NT2/D1 (cell line): Measurements from ENCODE around the gene TUB.

Experiments
- DNase-seq: peaks from one replicate; pipeline ENCODE4 v3.0.0-alpha.2; 2011; ENCODE audit warnings: low read depth, low spot score
- H3K27me3 ChIP-seq: 2 replicates; pipeline ENCODE4 v1.6.0; 2011; ENCODE audit warnings: mild to moderate bottlenecking; ENCODE audit not compliant: insufficient read length, insufficient read depth
- H3K36me3 ChIP-seq: 2 replicates; pipeline ENCODE4 v1.6.1; 2011; ENCODE audit warnings: mild to moderate bottlenecking, low read length, mixed read lengths; ENCODE audit not compliant: insufficient read depth, insufficient read length
- H3K4me1 ChIP-seq: 2 replicates; pipeline ENCODE4 v1.5.1; 2011; ENCODE audit not compliant: insufficient read depth, insufficient read length
- H3K4me3 ChIP-seq: 2 replicates; pipeline ENCODE4 v1.5.1; 2011; ENCODE audit warnings: low read depth; ENCODE audit not compliant: insufficient read length
- H3K9ac ChIP-seq: 2 replicates; pipeline ENCODE4 v1.6.0; 2011; ENCODE audit warnings: low read depth; ENCODE audit not compliant: insufficient read length
- H3K9me3 ChIP-seq: 2 replicates; pipeline ENCODE4 v1.5.1; 2011; ENCODE audit warnings: mild to moderate bottlenecking, low read length; ENCODE audit not compliant: insufficient read depth
- SUZ12 ChIP-seq: IDR thresholded peaks from 2 replicates; pipeline ENCODE4 v1.6.1; 2011; ENCODE audit not compliant: insufficient read length, insufficient read depth; ENCODE audit errors: extremely low read depth
- YY1 ChIP-seq: IDR thresholded peaks from 2 replicates; pipeline ENCODE4 v1.6.1; 2011; ENCODE audit not compliant: insufficient read length, insufficient read depth
- ZNF274 ChIP-seq: IDR thresholded peaks from 2 replicates; pipeline ENCODE4 v1.6.1; 2011; ENCODE audit warnings: mild to moderate bottlenecking, low read depth, low read length

TUB gene

GRCh38 chr11:8089791-8090510, 8.9 kb downstream of the TUB start:
- Histone ChIP-seq H3K9ac (no peak overlapping the region), H3K4me3 (no peak overlapping the region), H3K4me1 (peaks cover 17% of the 10 kb centered on the region), H3K36me3 (peaks cover 38% of the 10 kb centered on the region), H3K27me3 (no peaks in the 10 kb centered on the region), H3K9me3 (no peaks in the 10 kb centered on the region)
- no peak for DNase-seq
- no peak for TF ChIP-seq ZNF274

DNA sequence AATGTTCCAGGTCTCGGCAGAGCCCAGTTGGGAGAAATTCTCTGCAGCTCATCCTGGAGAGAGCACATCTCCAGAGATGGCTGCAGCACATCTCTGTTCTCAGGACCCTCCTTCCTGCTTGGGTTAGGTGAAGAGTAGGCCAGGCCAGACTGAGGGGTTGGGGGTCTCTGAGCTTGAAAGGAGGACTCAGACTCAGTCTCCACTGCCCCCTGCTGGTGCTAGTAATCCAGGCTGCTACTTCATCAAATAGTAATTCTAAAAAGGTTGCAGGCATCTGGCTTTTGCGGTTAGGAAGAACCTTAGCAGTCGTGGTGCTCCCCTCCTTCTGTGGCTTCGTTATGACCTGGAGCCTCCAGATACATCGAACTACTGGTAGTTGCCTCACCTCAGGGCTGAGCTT, 9.7 kb downstream of the TUB start:
- Histone ChIP-seq H3K36me3 (peaks cover 45% of the 10 kb centered on the region), H3K27me3 (no peaks in the 10 kb centered on the region), H3K9ac (no peak overlapping the region), H3K9me3 (no peaks in the 10 kb centered on the region), H3K4me1 (peaks cover 13% of the 10 kb centered on the region), H3K4me3 (no peak overlapping the region)
- DNase-seq = peak; percentile 71
- no peak for TF ChIP-seq SUZ12
- no peak for TF ChIP-seq ZNF274
- TF ChIP-seq YY1 = no peak

- H3K4me3 ChIP-seq = no peak overlapping the region
- H3K4me1 ChIP-seq = peaks cover 7% of the 10 kb centered on the region
- no peak overlapping the region for H3K9ac ChIP-seq
- peaks cover 55% of the 10 kb centered on the region for H3K36me3 ChIP-seq
- no peaks in the 10 kb centered on the region for H3K9me3 ChIP-seq
- TF ChIP-seq ZNF274 (no peak), YY1 (no peak), SUZ12 (no peak)
- no peaks in the 10 kb centered on the region for H3K27me3 ChIP-seq
- DNase-seq = no peak
Observed at GRCh38 chr11:8091721-8092120, 10.7 kb downstream of the TUB start.

- peak; percentile 64 for DNase-seq
- no peak overlapping the region for H3K9ac ChIP-seq
- H3K27me3 ChIP-seq = no peaks in the 10 kb centered on the region
- H3K4me1 ChIP-seq = peaks cover under 1% of the 10 kb centered on the region
- H3K9me3 ChIP-seq = no peaks in the 10 kb centered on the region
- H3K4me3 ChIP-seq = no peak overlapping the region
- peaks cover 66% of the 10 kb centered on the region for H3K36me3 ChIP-seq
- TF ChIP-seq SUZ12 (no peak), YY1 (no peak), ZNF274 (no peak)
Observed at GRCh38 chr11:8092587-8093424, 11.8 kb downstream of the TUB start.

DNA sequence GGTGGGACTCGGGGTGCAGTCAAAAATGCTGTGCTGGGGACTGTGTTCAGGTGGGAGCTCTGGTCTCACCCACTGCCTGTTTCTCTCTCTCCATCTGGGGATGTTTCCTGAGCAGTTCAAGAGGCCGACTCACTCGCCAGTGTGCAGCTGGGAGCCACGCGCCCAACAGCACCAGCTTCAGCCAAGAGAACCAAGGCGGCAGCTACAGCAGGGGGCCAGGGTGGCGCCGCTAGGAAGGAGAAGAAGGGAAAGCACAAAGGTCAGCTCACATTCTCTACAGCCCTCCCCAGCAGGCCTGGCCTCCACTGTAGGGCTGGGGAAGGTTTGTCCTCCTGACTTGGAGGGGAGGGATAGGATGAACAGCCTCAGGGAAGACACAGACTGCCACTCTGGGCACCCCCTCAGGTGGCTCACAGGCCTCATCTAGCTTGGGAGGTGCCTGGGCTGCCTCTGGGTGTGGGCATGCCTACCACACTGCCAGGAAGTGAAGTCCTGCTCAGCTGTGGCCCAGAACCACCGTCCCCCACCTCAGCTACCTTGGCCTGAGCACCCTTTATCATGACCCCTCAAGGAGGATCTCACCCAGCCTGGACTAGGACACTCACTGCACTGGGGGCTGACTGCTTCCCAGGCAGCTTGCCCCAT, 13.0 kb downstream of the TUB start:
- Histone ChIP-seq H3K4me3 (no peak overlapping the region), H3K9ac (no peak overlapping the region), H3K9me3 (no peaks in the 10 kb centered on the region), H3K36me3 (peaks cover 77% of the 10 kb centered on the region), H3K4me1 (no peaks in the 10 kb centered on the region), H3K27me3 (no peaks in the 10 kb centered on the region)
- TF ChIP-seq SUZ12 (no peak), ZNF274 (no peak)
- no peak for DNase-seq

DNA sequence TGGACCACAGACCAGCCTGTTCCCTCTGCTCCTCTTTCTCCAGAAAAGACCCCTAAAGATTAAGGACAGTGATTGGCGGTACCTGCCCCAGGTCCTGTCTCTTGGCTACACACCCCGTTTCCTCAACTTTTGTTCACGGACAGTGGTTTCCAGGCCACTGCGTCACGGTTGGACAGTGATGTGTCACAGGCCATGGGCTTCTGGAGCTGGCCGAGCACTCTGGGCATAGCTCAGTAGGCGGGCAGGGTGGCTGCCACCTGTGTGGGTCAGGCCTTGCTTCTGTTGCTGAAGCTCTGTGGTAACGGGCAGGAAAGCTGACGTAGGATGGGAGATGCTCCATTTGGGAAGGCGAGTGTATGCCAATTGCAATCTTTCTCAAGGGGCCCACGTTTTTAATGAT, 13.6 kb downstream of the TUB start:
- Histone ChIP-seq H3K4me3 (no peak overlapping the region), H3K27me3 (no peaks in the 10 kb centered on the region), H3K36me3 (peaks cover 79% of the 10 kb centered on the region), H3K9me3 (no peaks in the 10 kb centered on the region), H3K4me1 (no peaks in the 10 kb centered on the region), H3K9ac (no peak overlapping the region)
- DNase-seq = no peak
- TF ChIP-seq ZNF274 = no peak
- TF ChIP-seq YY1 = no peak
- no peak for TF ChIP-seq SUZ12

GRCh38 chr11:8095371-8095770, 14.4 kb downstream of the TUB start:
- DNase-seq = no peak
- Histone ChIP-seq H3K9ac (no peak overlapping the region), H3K4me1 (no peaks in the 10 kb centered on the region), H3K27me3 (no peaks in the 10 kb centered on the region), H3K9me3 (no peaks in the 10 kb centered on the region), H3K36me3 (peaks cover 82% of the 10 kb centered on the region), H3K4me3 (no peak overlapping the region)
- no peak for TF ChIP-seq YY1
- no peak for TF ChIP-seq ZNF274
- no peak for TF ChIP-seq SUZ12
